HL-60 (cell line): ENCODE data around the gene VAMP4.

Source experiments
- DNase-seq, 2 experiments: peaks; one replicate each; pipeline ENCODE4 v3.0.0-alpha.2; 2010 to 2020; ENCODE audit warnings: low read depth in 1 of 2, low spot score in 1 of 2
- H3K27ac ChIP-seq: fragments of 250-450 bp; sonication (Bioruptor Pico); replicated peaks from 2 replicates; pipeline ENCODE4 v1.5.1; 2020; ENCODE audit warnings: mild to moderate bottlenecking, moderate library complexity
- H3K27me3 ChIP-seq: fragments of 250-450 bp; sonication (Bioruptor Pico); 2 replicates; pipeline ENCODE4 v1.5.1; 2021; ENCODE audit warnings: mild to moderate bottlenecking, moderate library complexity; ENCODE audit not compliant: insufficient read depth, poor library complexity, severe bottlenecking
- H3K4me3 ChIP-seq: replicated peaks from 2 replicates; pipeline ENCODE4 v1.5.1; 2011; ENCODE audit warnings: mild to moderate bottlenecking, control low read depth, low read length; ENCODE audit not compliant: insufficient read depth
- CTCF ChIP-seq: IDR thresholded peaks from one replicate; pipeline ENCODE4 v1.5.1; 2011; ENCODE audit warnings: low read length, control low read depth, inconsistent platforms; ENCODE audit not compliant: insufficient read depth
- GABPA ChIP-seq: IDR thresholded peaks from 2 replicates; pipeline ENCODE4 v1.6.1; 2012; ENCODE audit warnings: low read depth
- POLR2AphosphoS5 ChIP-seq: IDR thresholded peaks from 2 replicates; pipeline ENCODE4 v1.6.1; 2012; ENCODE audit warnings: low read depth
- SPI1 ChIP-seq: IDR thresholded peaks from 2 replicates; pipeline ENCODE4 v1.6.1; 2012; ENCODE audit warnings: low read depth, mild to moderate bottlenecking, borderline replicate concordance
- TF ChIP-seq, protein P1 (sequence below): IDR thresholded peaks from 2 replicates; pipeline ENCODE4 v1.6.1; 2012; ENCODE audit warnings: low read depth; ENCODE audit not compliant: insufficient replicate concordance

VAMP4 gene

GRCh38 chr1:171718848-171719247 is 23.0 kb downstream of the VAMP4 start:
- H3K4me3 ChIP-seq: no peak overlapping the region
- H3K27me3 ChIP-seq: no peaks in the 10 kb centered on the region
- TF ChIP-seq, protein P1, sequence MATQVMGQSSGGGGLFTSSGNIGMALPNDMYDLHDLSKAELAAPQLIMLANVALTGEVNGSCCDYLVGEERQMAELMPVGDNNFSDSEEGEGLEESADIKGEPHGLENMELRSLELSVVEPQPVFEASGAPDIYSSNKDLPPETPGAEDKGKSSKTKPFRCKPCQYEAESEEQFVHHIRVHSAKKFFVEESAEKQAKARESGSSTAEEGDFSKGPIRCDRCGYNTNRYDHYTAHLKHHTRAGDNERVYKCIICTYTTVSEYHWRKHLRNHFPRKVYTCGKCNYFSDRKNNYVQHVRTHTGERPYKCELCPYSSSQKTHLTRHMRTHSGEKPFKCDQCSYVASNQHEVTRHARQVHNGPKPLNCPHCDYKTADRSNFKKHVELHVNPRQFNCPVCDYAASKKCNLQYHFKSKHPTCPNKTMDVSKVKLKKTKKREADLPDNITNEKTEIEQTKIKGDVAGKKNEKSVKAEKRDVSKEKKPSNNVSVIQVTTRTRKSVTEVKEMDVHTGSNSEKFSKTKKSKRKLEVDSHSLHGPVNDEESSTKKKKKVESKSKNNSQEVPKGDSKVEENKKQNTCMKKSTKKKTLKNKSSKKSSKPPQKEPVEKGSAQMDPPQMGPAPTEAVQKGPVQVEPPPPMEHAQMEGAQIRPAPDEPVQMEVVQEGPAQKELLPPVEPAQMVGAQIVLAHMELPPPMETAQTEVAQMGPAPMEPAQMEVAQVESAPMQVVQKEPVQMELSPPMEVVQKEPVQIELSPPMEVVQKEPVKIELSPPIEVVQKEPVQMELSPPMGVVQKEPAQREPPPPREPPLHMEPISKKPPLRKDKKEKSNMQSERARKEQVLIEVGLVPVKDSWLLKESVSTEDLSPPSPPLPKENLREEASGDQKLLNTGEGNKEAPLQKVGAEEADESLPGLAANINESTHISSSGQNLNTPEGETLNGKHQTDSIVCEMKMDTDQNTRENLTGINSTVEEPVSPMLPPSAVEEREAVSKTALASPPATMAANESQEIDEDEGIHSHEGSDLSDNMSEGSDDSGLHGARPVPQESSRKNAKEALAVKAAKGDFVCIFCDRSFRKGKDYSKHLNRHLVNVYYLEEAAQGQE: no peak
- TF ChIP-seq SPI1 (no peak), GABPA (no peak), CTCF (no peak), POLR2AphosphoS5 (no peak)
- H3K27ac ChIP-seq: no peak overlapping the region
- no peak for DNase-seq

GRCh38 chr1:171718216-171718615 is 23.6 kb downstream of the VAMP4 start:
- no peak overlapping the region for H3K27ac ChIP-seq
- TF ChIP-seq, protein P1: no peak
- no peak for TF ChIP-seq CTCF
- no peak for TF ChIP-seq GABPA
- TF ChIP-seq SPI1: no peak
- TF ChIP-seq POLR2AphosphoS5: no peak
- no peak overlapping the region for H3K4me3 ChIP-seq
- H3K27me3 ChIP-seq: no peaks in the 10 kb centered on the region
- DNase-seq: no peak

- TF ChIP-seq GABPA (no peak), SPI1 (no peak), POLR2AphosphoS5 (no peak), CTCF (no peak)
- TF ChIP-seq, protein P1: no peak
- H3K27ac ChIP-seq: no peak overlapping the region
- no peaks in the 10 kb centered on the region for H3K27me3 ChIP-seq
- DNase-seq: no peak
- no peak overlapping the region for H3K4me3 ChIP-seq
These were observed 24.7 kb downstream of the VAMP4 start for GRCh38 chr1:171717062-171717718.
